Frontal cortex (tissue), 1 donor: ENCODE data around the gene SPATA31C2. TPM values are rescaled to one million over a fixed set of nuclear protein-coding genes. Genes with fewer than 3 reads are reported as not detected.

ENCODE experiments used
- total RNA-seq: library from RNA; depleted of rRNA; stranded (reverse); fragments of >200 nt; gene quantifications from one replicate; pipeline ENCODE4 v1.2.3, GENCODE V29; 2014

SPATA31C2 gene
- total RNA-seq, 1 donor from 2014 or later: not detected

Other genes with a start within 250 kb of the SPATA31C2 start
- gene SPATA31C1, start 220.5 kb downstream of the SPATA31C2 start, total RNA-seq: not detected
- 14.3 TPM for gene CDK20, start 163.9 kb downstream of the SPATA31C2 start, total RNA-seq
- gene SPIN1, start 250.0 kb upstream of the SPATA31C2 start, total RNA-seq: 351 TPM